Myocyte (in vitro differentiated cells): ENCODE results near the gene RPL7A. TPM values are rescaled to one million over a fixed set of nuclear protein-coding genes. Genes with fewer than 3 reads are reported as not detected.
A peak's percentile ranks its signal among the peaks of the same experiment; 100 is the strongest.
"Not testable (repeated sequence)": the region's sequence is repeated elsewhere in the genome, so short reads cannot be mapped to it uniquely, and the experiment has no call there.

ENCODE experiments used
- DNase-seq: peaks from one replicate; pipeline ENCODE4 v3.0.0-alpha.2; 2012; ENCODE audit warnings: low read depth
- polyA plus RNA-seq: library from polyadenylated mRNA; unstranded; fragments of >200 nt; gene quantifications from one replicate; pipeline ENCODE4 v1.2.1, GENCODE V29; 2012; ENCODE audit warnings: missing spikeins
- total RNA-seq: library from RNA; depleted of rRNA; stranded (reverse); fragments of >200 nt; gene quantifications from 2 replicates; pipeline ENCODE4 v1.2.3, GENCODE V29; 2014

RPL7A gene
- total RNA-seq = 1,608 and 1,677 TPM in 2 replicates
- 1,888 TPM for polyA plus RNA-seq

- DNase-seq = peak; percentile 97
Observed at GRCh38 chr9:133347985-133348717, at the start of gene RPL7A, which contains the start of gene MED22. RPL7A (plus strand) TSS chr9:133348218; CDS start chr9:133348244, 26 bp downstream. MED22 (minus strand) TSS chr9:133348131; CDS start chr9:133346662, 1,469 bp downstream.

GRCh38 chr9:133299996-133300395 is 48.0 kb upstream of the RPL7A start:
- DNase-seq = peak; percentile 9

GRCh38 chr9:133301253-133302230 is 46.5 kb upstream of the RPL7A start:
- no peak for DNase-seq

DNA sequence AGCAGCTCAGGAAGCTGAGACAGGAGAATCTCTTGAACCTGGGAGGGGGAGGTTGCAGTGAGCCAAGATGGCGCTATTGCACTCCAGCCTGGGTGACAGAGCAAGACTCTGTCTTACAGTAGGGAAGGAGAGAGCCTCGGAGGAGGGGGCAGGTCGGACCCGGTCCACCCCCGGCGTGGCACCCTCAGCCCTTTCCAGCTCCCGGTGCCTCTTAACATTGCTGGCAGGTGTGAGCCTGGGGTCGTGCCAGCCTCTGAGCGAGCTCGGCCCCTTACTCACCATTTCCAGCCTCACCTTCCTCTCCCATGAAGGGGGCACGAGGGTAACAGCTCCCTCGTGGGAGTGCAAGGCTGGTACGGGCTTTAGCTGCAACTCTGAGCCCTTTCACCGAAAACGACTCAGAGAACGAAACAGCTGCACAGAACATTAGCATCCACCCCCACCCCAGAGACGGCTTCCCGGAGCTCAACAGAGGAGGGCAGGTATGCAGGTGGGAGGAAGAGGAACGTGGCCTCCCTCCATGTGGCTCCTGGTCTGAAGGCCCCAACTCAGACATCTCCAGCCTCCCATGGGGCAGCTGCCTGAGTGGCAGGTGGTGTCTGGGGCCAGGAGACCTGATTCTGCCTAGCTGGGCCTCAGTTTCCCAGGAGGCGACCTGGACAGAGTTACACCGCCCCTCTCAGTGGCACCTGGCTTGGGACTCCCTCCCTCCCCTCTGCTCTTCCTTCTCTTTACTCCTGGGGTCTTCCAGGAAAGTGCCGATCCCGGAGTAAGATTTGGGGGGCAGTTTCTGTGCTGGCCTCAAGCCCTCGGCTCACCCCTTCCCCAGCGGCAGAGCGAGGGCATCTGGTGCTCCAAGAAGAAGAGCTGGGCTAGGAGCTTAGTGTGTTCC is 44.5 kb upstream of the RPL7A start:
- no peak for DNase-seq

DNA sequence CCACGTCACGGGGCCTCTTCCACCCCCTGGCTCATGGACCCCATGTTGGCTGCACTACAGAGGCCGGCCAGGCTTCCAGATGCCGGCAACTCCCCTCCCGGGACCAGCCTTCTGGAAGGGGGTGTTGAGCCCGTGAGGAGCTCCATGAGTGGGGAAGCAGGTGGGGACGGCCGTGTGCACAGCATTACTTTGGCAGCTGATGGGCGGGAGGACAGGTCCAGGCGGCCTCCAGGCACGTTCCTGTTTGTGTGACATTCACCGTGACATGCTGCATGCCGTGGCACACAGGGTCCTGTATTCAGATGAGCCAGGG is 43.9 kb upstream of the RPL7A start:
- no peak for DNase-seq

DNA sequence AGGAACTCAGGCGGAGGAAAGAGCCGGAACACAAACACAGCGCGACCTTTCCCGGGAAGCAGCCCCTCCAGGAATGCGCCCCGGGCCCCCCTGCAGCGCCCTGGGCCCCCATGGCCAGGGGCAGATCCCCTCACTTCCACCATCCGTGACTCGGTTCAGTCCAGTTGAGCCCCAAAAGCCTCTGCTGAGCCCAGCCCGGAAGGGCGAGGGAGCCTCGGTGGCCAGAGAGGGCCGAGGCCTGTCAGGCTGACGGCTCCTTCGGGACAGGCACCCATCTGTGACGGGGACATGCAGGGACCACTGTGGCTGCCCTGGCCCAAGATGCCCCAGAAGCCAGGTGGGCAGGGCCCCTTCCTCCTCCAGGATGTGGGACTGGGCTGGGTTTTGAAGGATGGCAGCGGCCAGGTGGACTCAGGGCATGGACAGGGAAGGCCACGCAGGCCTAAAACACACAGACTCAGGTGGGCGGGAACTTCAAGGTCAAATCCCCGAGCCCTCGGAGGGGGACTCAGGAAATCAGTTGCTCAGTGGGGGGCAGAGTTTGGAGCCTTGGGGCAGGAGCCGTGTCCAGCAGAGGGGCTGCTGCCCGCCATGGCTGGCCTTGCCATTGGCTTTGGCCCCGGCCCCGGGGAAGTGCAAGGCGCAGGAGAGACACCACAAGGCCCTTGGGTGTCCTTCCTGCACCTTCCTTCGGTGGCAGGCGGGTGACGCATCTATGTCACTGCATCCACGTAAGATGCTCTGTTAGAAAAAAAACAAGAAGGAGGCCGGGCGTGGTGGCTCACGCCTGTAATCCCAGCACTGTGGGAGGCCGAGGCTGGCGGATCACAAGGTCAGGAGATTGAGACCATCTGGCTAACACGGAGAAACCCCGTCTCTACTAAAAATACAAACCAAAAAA is 43.3 kb upstream of the RPL7A start:
- DNase-seq = no peak

- DNase-seq = no peak
Observed at GRCh38 chr9:133305731-133306130, 42.3 kb upstream of the RPL7A start.

DNA sequence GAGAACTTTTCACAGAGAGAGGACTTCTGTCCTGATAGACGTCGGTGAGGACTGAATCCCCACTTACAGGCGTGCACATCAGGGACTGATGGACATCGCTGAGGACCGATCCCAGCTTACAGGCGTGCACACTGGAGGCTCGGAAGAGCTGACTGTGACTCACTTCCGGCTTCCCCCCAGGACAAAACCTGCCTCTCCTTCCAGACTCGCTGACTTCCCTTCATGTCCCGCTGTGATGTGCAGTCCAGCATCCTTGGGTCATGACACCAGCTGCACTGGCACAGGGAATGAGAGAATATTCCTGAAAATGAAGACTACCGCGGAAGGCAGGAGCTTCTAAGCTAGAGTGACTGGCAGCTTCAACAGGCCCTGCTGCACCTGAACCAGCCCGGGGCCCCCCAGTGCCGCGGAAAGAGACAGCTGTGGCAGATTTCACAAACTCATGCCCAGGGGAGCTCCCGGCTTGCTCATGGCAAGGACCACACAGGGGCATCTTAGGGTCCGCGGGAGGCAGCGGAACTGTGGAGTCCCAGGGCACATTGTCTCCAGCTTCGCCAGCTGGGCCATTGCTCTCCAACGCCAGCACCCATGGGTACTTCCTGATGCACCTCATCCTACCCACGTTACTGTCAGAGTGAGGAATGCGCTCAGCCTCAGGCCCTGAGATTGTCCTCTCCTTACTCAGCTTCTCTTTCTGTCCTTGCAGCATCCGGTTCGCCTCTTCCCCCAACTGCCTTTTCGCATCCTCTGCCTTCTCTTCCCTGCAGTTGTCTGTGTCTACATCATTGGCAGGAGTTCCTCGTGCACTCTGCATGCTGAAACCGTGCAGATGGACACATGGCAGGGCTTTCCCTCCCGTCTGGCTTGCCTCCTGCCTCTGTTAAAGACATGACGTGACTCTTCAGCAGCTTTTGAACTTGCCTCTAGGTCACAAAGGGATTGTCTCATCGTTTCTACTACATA is 41.5 kb upstream of the RPL7A start:
- peak; percentile 9 for DNase-seq

DNA sequence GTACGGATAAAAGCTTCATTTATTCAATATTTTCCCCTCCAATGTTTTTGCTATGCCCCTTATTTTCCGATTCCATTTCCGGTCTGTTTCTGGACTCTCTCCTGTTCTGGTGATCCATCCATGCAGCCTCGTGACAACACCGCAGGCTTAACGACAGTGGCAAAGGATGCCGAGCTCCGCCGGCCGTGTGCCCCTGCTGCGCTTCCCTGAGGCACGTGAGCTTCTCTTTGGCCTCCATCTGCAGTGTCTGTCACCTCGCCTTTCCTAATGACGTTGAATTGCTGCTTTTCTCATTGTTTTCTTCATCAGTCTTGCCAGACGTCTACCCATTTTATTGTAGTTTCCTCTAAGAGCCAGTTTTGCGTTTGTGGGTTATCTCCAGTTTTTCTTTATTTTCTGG is 40.7 kb upstream of the RPL7A start:
- DNase-seq = no peak

- DNase-seq = no peak
Observed at GRCh38 chr9:133309608-133310007, 38.4 kb upstream of the RPL7A start.

DNA sequence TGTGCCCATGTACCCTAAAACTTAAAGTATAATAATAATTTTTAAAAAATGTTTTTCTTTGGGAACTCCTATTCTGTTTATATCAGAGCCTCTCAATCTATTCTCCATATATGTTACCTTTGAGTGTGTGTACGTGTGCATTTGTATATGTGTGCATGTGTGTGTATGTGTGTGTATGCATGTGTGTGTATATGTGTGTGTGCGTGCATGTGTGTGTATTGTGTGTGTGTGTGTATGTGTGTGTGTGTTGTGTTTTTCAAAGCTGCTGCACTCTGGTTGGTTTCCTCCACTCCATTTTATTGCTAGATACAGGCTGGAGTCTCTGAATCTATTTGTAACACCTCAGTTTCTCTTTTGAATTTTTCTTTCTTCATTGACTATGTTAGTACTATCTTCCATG is 32.0 kb upstream of the RPL7A start:
- DNase-seq = no peak

GRCh38 chr9:133317551-133317950 is 30.5 kb upstream of the RPL7A start:
- DNase-seq = not testable (repeated sequence)

DNA sequence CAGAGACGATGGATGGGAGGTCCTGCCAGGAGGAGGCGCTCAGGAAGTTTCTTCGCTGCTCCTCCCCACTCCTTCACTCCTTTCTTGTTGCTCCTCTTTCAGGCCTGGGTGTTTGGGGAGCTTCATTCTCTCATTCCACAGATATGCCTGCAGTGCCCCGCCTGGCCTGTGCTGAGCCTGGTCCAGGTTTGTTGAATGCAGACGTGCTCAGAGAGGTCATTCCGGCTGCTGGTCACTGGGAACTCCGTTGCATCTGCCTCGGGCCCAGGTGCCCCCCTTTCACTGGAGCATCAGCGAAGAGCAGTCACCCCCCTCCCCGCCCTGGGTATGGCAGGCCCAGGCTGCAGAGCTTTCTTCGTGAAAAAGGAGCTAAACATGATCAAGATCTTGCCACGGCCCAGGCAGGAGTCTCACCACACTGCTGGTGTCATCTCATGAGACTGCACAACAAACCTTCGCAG is 27.6 kb upstream of the RPL7A start:
- DNase-seq = no peak

GRCh38 chr9:133321411-133321935 is 26.5 kb upstream of the RPL7A start:
- no peak for DNase-seq

GRCh38 chr9:133322701-133323100 is 25.3 kb upstream of the RPL7A start:
- DNase-seq = no peak

DNA sequence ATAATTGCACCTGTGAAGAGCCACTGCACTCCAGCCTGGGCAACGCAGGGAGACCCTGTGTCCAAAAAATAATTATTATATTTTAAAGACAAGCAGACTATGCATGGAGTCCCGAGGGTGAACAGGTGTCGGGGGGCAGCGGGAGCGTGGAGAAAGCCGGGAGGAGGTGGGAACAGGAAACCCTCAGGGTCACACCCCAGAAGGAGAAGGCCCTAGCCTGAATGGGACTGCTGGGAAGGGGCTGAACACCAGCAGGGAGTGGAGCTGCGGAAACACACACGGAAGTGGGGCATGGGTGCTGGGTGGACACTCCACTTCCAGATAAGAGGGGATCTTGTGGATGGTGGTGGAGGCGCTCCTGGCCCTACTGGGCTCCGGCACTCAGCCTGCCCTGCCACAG is 24.8 kb upstream of the RPL7A start:
- no peak for DNase-seq

DNA sequence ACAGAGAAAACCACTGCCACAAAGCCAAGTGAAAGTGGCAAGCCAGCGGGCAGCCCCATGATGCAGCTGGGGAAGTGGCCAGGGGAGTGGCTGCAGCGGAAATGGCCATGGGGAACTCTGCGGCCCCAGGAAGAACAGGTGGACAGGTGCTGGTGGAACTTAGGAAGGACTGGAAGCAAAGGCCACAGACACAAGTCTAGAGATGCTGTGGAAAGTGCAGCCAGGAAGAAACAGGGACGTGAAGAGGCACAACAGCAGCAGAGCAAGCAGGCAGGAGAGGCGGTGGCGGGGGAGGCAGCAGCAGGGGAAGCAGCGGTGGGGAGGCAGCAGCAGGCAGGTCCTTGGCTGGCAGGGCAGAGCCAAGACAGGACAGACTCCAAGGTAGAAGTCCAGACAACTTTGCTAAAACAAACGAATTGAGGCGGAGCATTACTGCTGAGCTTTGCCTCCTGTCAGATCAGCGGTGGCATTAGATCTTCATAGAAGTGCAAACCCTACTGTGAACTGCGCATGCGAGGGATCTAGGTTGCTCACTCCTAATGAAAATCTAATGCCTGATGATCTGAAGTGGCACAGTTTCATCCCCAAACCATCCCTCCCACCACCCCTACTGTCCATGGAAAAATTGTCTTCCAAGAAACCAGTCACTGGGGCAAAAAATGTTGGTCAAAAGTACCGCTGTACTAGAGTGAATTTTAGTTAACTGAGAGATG is 23.9 kb upstream of the RPL7A start:
- DNase-seq = no peak

- not testable (repeated sequence) for DNase-seq
Observed at GRCh38 chr9:133327021-133327420, 21.0 kb upstream of the RPL7A start.
